Natural killer cell (primary cell): Measurements from ENCODE around the gene PCBP3. TPM values are rescaled to one million over a fixed set of nuclear protein-coding genes. Genes with fewer than 3 reads are reported as not detected.

Experiments
- ATAC-seq, 3 donors: fragments of 150-1000 bp in 2 of 3; fragments of 200-7000 bp in 1 of 3; cut with Tn5 transposase; 1 replicate in 1 of 3; 2 replicates in 2 of 3; pipeline ENCODE4 v1.10.0; 2021; ENCODE audit warnings: mild to moderate bottlenecking in 2 of 3, moderate library complexity in 2 of 3
- DNase-seq, 2 donors: peaks; one replicate each; pipeline versions ENCODE4 v3.0.0 to v3.0.0-alpha.2; 2013 to 2021; ENCODE audit warnings: mixed read lengths in 1 of 2
- H3K27ac ChIP-seq: one replicate; pipeline ENCODE4 v1.5.1; 2013; ENCODE audit warnings: mild to moderate bottlenecking, low read length
- H3K27me3 ChIP-seq: one replicate; pipeline ENCODE4 v1.6.1; 2013; ENCODE audit warnings: low read length; ENCODE audit not compliant: control insufficient read depth, insufficient read depth
- H3K36me3 ChIP-seq: one replicate; pipeline ENCODE4 v1.6.1; 2013; ENCODE audit warnings: low read length; ENCODE audit not compliant: control insufficient read depth, insufficient read depth
- H3K4me1 ChIP-seq: one replicate; pipeline ENCODE4 v1.6.1; 2013; ENCODE audit warnings: low read length; ENCODE audit not compliant: control insufficient read depth, insufficient read depth
- H3K4me3 ChIP-seq: one replicate; pipeline ENCODE4 v1.5.1; 2013; ENCODE audit warnings: low read length
- H3K9me3 ChIP-seq: one replicate; pipeline ENCODE4 v1.6.1; 2013; ENCODE audit warnings: low read length; ENCODE audit not compliant: control insufficient read depth, insufficient read depth
- H3K27ac Mint-ChIP-seq, 2 donors: one replicate each; pipeline ENCODE4 v1.8.0; 2022; ENCODE audit warnings: mild to moderate bottlenecking in 2 of 2, mixed read lengths in 2 of 2, moderate library complexity in 1 of 2
- H3K27me3 Mint-ChIP-seq, 2 donors: one replicate each; pipeline ENCODE4 v1.8.0; 2022; ENCODE audit warnings: low read depth in 2 of 2, mixed read lengths in 2 of 2
- H3K36me3 Mint-ChIP-seq: one replicate; pipeline ENCODE4 v1.8.0; 2022; ENCODE audit warnings: mixed read lengths
- H3K4me1 Mint-ChIP-seq, 2 donors: one replicate each; pipeline ENCODE4 v1.8.0; 2022; ENCODE audit warnings: mixed read lengths in 2 of 2
- H3K4me3 Mint-ChIP-seq: one replicate; pipeline ENCODE4 v1.8.0; 2022; ENCODE audit warnings: mild to moderate bottlenecking, moderate library complexity, mixed read lengths
- H3K9me3 Mint-ChIP-seq, 2 donors: one replicate each; pipeline ENCODE4 v1.8.0; 2022; ENCODE audit warnings: mixed read lengths in 2 of 2
- CTCF ChIP-seq: fragments of 200-600 bp; IDR thresholded peaks from one replicate; pipeline ENCODE4 v1.8.0; 2022; ENCODE audit warnings: antibody characterized with exemption
- WGBS: methylation state at CpG from one replicate; pipeline ENCODE4 v1.1.7; 2013; ENCODE audit warnings: missing lambda C conversion rate; ENCODE audit not compliant: insufficient coverage; 5-methylcytosine and 5-hydroxymethylcytosine counted together
- intact Hi-C: fragments of 100-400 bp; cut with micrococcal nuclease; formaldehyde crosslinking; loops from one replicate; pipeline ENCODE4 v1.14.2; 2022
- total RNA-seq, 4 donors: library from RNA; stranded (reverse); fragments of 120-200 nt in 1 of 4; gene quantifications; one replicate each; pipeline versions ENCODE4 v1.2.3 to v1.2.4, GENCODE V29; 2013 to 2022

Gene PCBP3
- total RNA-seq, 3 donors from 2014 or later (not counting 1 experiment from before 2014, with no cell fraction given), result 0.50 to 3.0 (median 0.52) TPM

DNA sequence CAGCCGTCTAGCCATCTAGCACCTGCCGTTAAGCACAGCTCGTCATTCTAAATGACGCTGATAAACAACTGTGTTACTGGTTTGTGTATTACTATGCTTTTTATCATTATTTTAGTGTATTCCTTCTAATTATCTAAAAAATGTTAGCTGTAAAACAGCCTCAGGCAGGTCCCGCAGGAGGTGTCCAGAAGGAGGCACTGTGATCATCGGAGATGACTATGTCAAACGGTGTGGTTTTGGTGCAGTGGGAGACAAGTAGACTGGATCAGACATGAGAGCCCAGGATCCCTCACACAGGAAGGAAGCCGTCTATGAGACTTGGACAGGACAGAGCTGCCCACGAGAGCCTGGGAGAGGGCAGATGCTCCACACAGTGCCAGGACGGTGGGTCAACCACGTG, 282.8 kb downstream of the PCBP3 start:
- no peak for TF ChIP-seq CTCF
- Histone ChIP-seq H3K9me3 (no peaks in the 10 kb centered on the region), H3K4me3 (no peak overlapping the region), H3K4me1 (peaks cover 6% of the 10 kb centered on the region), H3K27ac (no peak overlapping the region), H3K27me3 (no peaks in the 10 kb centered on the region), H3K36me3 (no peaks in the 10 kb centered on the region)
- Mint-ChIP-seq H3K9me3 (no peaks in the 10 kb centered on the region), H3K27ac (no peak overlapping the region), H3K36me3 (no peaks in the 10 kb centered on the region), H3K4me3 (no peak overlapping the region), H3K4me1 (peaks cover 0 to 5% of the 10 kb centered on the region in 2 donors), H3K27me3 (no peaks in the 10 kb centered on the region)
- 80% methylated on average over 8 of the region's 11 CpGs for WGBS
- DNase-seq (no peak), ATAC-seq (no peak)
- intact Hi-C loops, result no loop called here

DNA sequence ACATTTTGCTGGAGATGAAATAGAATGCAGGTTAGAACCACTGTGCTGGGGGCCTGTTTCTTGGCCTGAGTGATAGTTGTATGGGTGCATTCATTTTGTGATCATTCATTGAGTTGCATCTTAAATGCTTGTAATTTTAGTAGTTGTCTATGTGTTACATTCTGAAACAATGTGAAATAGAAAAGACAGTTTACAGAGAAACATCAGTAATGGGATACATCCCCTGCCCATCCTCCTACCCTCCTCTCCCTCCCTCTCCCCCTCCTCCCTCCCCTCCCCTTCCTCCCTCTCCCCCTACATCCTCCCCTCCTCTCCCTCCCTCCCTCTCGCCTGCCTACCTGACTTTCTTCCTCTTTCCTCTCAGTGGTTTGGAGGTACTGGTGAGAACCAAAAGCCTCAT, 283.5 kb downstream of the PCBP3 start:
- ATAC-seq, result no peak
- H3K27me3 Mint-ChIP-seq, result no peaks in the 10 kb centered on the region
- 17% methylated on average over 1 of the region's 1 CpG for WGBS
- Histone ChIP-seq H3K4me1 (peaks cover 6% of the 10 kb centered on the region), H3K27me3 (no peaks in the 10 kb centered on the region), H3K27ac (no peak overlapping the region), H3K4me3 (no peak overlapping the region), H3K9me3 (no peaks in the 10 kb centered on the region), H3K36me3 (no peaks in the 10 kb centered on the region)
- no peak overlapping the region for H3K27ac Mint-ChIP-seq
- no peaks in the 10 kb centered on the region for H3K36me3 Mint-ChIP-seq
- H3K4me1 Mint-ChIP-seq, result peaks cover 0 to 5% of the 10 kb centered on the region in 2 donors
- DNase-seq, result no peak
- intact Hi-C loops, result no loop called here
- no peaks in the 10 kb centered on the region for H3K9me3 Mint-ChIP-seq
- H3K4me3 Mint-ChIP-seq, result no peak overlapping the region
- TF ChIP-seq CTCF, result no peak

GRCh38 chr21:45927851-45928850, 284.6 kb downstream of the PCBP3 start:
- Mint-ChIP-seq H3K9me3 (no peaks in the 10 kb centered on the region), H3K27ac (no peak overlapping the region), H3K36me3 (no peaks in the 10 kb centered on the region), H3K27me3 (no peaks in the 10 kb centered on the region), H3K4me1 (peaks cover 0 to 3% of the 10 kb centered on the region in 2 donors), H3K4me3 (no peak overlapping the region)
- no peaks in the 10 kb centered on the region for H3K9me3 ChIP-seq
- TF ChIP-seq CTCF, result no peak
- H3K27me3 ChIP-seq, result no peaks in the 10 kb centered on the region
- H3K4me1 ChIP-seq, result no peaks in the 10 kb centered on the region
- H3K27ac ChIP-seq, result no peak overlapping the region
- no peak overlapping the region for H3K4me3 ChIP-seq
- no peaks in the 10 kb centered on the region for H3K36me3 ChIP-seq
- no peak for DNase-seq
- intact Hi-C loops, result no loop called here
- 93% methylated on average over 34 of the region's 34 CpGs for WGBS
- no peak for ATAC-seq
